ENCODE data around the gene STX7. TPM values are rescaled to one million over a fixed set of nuclear protein-coding genes. Genes with fewer than 3 reads are reported as not detected.
A peak's percentile ranks its signal among the peaks of the same experiment; 100 is the strongest.

STX7 gene
- polyA plus RNA-seq, 12 donors, result 14.9 to 46.2 (median 42.1) TPM; not detected in 1

DNA sequence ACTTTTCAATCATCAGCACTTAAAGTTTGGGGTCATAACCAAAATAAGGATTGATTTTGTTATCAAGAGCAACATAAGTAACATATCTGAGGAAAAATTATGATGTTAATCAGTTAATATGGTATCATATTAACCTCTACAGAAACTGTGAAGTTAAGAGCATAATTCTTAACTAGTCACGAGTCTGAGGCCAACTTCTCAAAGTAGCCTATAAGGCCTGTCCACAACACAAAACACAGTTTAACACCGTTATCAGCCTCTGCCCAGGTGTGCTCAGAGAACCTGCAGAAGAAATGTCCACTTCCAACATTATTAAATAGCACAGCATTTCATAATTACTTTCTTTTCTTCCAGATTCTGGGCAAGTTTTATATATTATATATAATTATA lies 1.1 kb downstream of the STX7 start:
- DNase-seq, result no peak

DNA sequence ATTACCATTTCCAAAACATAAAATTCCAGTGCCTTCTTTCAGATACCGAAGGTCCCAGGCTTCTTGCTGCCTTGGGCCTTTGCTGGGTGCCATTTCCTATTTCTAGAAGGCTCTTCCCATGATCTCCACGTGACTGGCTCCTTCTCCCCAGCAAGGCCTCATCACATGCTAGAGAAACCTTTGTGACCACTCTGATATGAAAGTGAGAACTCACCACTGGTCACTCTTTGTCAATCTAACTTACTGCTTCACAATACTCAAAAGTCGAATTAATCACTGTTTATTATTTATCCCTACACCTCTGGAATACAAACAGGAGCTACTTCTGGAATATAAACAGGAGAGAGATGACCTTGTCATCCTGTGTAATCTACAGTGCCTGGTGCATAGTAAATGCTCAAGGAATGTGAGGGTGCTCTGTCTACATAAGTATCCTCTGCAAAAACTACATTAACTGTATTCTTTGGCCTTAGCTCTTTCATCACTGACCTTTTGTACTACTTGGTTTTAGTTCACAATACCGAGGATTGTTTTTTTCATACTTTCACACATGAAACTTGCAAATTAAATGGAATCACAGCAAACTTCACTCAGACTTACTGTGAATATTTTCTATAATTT lies 1.6 kb downstream of the STX7 start:
- no peak for DNase-seq

DNA sequence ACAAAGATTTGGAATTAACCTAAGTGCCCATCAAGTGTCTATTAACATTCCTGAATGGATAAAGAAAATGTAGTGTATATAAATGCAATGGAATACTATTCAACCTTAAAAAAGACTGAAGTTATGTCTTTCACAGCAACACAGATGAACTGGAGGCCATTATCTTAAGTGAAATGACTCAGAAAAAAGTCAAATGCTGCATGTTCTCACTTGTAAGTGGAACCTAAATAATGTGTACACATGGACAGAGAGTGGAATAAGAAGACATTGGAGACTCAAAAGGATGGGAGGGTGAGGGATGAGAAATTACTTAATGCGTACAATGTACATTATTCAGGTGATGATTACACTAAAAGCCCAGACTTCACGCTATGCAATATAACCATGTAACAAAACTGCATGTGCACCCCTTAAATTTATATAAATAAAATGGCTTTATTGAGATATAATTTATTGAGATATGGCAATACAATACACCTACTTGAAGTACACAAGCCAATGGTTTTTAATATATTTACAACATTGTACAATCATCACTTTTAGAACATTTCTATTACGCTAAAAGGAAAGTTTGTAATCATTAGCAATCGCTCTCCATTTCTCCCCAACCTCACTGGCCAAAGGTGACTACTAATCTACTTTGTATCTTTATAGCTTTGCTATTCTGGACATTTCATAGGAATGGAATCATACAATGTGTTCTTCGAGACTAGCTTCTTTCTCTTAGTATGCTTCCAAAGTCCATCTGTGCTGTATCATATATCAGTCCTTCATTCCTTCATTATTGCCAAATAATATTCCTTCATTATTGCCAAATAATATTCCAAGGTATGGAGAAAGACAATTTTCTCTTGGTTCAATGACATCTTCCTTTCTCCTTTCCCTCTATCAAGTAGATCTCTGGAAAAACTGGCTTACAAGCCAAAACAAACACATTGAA lies 5.8 kb downstream of the STX7 start:
- DNase-seq, result no peak

- DNase-seq, result no peak
Observed at GRCh38 chr6:132506461-132506860, 6.5 kb downstream of the STX7 start.

DNA sequence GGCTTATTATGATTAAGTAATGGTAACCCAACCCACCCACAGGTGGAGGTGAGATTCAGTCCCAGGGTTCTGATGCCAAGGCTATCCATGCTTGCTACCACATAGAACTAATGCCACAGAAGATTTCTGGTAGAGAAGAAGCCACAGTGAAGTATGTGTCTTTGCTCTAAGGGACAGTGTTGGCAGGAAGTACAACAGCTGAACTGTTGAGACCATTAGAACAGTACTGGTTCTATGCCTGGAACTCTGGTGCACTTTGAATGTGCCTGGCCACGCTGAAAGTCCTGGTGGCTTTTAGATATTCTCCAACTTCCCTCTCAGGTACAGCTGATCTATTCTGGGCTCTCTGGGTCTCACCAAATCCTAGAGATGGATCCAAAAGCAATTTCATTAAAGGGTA lies 7.8 kb downstream of the STX7 start:
- DNase-seq, result no peak

- DNase-seq, result no peak
Observed at GRCh38 chr6:132504757-132505156, 8.2 kb downstream of the STX7 start.

- DNase-seq, result no peak
Observed at GRCh38 chr6:132499757-132500156, 13.2 kb downstream of the STX7 start.

- DNase-seq, result no peak
Observed at GRCh38 chr6:132498638-132499037, 14.3 kb downstream of the STX7 start.

DNA sequence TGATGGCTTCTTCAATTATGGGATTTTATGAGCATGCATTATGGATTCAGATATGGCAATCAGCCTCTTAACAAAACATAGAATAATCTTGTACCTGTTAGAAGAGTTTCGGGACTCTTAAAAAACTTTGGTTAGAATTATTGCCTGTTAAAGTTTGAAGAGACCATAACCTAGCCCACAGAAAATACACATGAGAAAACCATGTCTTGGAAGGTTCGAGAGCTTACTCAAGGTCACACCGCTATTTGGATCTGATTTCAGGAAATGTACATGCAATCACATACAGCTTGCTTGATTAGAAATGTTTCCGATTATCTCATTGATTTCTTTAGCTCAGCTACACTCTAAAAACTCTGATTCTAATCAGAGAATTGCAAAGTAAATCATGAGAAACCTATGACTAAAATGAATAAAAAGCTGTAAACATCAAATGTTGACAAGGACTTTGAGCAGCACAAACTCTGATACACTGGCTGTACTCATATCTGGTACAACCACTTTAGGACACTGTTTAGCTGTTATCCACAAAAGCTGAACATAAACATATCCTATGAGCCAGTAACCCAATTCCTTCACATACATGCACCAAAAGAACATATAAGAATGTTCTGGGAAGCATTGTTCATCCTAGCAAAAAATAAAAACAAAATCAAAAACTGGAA lies 16.3 kb downstream of the STX7 start:
- DNase-seq, result no peak

- DNase-seq, result no peak
Observed at GRCh38 chr6:132495604-132496079, 17.3 kb downstream of the STX7 start.

- no peak for DNase-seq
Observed at GRCh38 chr6:132494954-132495353, 18.0 kb downstream of the STX7 start.

GRCh38 chr6:132491881-132492280 lies 21.0 kb downstream of the STX7 start:
- no peak for DNase-seq

GRCh38 chr6:132491303-132491702 lies 21.6 kb downstream of the STX7 start:
- no peak for DNase-seq

GRCh38 chr6:132490478-132491204 lies 22.3 kb downstream of the STX7 start:
- DNase-seq, result no peak

DNA sequence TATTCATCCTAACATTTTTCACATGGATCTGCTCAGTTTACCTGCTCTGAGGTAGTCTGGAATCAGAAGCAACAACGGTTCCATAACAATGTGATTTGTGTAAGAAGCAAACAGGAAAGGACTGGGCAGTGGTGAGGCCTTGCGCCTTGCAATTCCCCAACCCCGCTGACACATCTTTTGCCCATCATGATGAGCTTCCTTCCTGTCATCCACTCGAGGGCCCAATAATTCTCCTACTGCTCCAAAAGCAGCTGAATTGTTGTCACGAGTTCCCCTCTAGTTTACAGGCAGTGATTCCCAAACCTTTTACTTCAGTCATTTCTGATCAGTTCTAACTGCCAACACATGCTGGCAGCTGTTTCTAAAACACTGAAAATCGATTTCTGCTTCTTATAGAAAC lies 22.9 kb downstream of the STX7 start:
- peak; percentile 45 for DNase-seq

GRCh38 chr6:132489376-132489775 lies 23.5 kb downstream of the STX7 start:
- DNase-seq, result no peak

- DNase-seq, result no peak
Observed at GRCh38 chr6:132487762-132488161, 25.2 kb downstream of the STX7 start.

DNA sequence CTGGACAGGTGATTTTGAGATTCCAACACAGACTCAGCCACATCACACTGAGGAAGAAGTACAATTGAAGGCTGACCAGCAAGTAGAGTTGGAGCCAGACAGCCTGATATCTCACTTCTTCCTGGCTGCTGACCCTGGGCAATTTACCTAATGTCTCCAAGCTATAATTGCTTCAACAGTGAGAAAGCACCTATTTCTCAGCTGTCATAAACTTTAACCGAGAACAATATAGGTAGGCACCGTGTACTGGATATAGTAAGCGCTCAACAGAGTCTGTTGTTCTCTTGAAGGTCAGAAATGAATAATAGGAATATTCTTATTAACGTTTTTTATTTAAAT lies 28.3 kb downstream of the STX7 start:
- no peak for DNase-seq

GRCh38 chr6:132483779-132484679 lies 28.9 kb downstream of the STX7 start:
- DNase-seq, result peak; percentile 78

DNA sequence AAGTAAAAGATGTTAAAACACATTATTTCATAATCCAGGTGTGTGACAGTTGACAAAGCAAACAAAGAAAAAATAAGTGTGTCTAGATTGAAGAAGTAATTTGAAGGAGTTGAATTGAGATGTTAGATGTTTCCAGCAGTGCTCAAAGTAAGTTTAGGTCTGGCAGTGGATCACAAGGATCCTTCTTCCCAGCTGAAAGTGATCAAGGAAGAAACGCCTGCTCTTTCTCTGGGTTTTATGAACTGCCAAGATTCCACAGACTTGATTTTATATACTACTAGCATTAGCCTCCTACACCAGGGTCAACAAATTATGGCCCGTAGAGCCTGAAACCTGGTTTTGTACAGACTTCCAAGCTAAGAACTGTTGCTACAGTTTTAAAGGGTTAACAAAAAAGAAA lies 30.3 kb downstream of the STX7 start:
- DNase-seq, result no peak

DNA sequence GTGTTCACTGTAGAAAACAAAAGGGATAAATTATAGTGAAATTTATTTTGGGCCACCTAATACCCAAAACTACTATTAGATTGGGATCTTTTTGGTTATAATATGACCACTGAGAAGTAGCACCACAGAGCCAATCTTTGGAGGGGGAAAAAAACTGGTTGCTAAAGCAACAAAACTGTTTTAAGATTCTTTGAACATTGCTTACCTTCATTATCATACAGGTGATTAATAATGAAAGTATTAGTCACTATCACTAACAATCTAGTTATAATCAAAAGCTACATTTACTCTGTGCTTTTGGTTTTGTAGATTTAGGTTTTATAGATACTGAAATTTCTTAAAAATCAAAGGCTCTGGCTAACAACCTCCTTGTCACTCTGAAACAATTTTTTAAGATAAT lies 31.7 kb downstream of the STX7 start:
- no peak for DNase-seq

Data from muscle of arm (tissue), 12 donors.